Muscle of back (tissue), 11 donors: ENCODE measurements around the gene IMMP2L. TPM values are rescaled to one million over a fixed set of nuclear protein-coding genes. Genes with fewer than 3 reads are reported as not detected.
A peak's percentile ranks its signal among the peaks of the same experiment; 100 is the strongest.

Experiments used
- DNase-seq, 3 donors: peaks; one replicate each; pipeline versions ENCODE4 v3.0.0 to v3.0.0-alpha.2; 2013
- polyA plus RNA-seq, 10 donors: library from polyadenylated mRNA; unstranded; fragments of 120-200 nt; gene quantifications; one replicate each; pipeline ENCODE4 v1.2.1, GENCODE V29; 2013; ENCODE audit not compliant: insufficient read length in 10 of 10

IMMP2L gene
- polyA plus RNA-seq, 10 donors = 11.9 to 20.5 (median 15.2) TPM

DNA sequence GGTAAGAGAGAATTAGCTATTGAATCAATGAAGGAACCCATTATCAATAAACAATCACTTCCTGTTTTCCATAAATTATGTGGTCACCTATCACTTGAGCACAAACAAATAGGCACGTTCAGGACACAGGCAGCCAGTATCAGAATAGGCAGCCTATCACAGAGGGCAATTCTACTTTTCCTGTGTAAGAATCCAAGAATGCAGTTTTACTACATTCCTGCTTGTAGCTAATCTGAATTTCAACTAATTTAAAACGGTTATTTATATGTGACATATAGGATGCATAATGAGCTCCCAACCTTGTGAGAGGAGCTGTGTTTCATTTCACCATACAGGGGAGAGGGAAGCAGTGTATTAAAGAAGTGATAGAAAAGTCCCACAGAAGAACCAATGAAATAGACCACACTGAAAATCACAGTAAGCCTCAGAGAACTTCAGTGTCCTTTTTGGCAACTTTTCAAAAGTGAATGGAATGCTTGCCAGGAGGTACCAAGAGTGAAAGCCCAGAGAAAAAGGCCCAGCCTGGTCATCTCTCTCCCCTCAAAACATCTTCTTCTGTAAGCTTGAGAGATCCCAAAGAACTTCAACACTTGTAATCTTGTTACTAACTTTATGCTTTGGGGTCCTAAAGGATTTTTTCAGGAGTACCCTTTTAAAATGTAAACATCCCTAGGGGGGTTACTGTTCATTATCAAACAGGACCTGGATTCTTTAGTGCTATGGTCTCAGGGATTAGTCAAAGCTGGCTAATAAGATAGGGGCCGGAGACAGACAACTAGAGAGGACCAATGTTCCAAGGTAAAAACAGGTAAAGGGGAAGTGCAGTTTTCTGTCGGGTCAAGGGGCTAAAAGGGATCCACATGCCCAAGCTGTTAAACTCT is 1.3 kb downstream of the IMMP2L start:
- peak; percentile 10 to 27 (median 22) for DNase-seq

DNA sequence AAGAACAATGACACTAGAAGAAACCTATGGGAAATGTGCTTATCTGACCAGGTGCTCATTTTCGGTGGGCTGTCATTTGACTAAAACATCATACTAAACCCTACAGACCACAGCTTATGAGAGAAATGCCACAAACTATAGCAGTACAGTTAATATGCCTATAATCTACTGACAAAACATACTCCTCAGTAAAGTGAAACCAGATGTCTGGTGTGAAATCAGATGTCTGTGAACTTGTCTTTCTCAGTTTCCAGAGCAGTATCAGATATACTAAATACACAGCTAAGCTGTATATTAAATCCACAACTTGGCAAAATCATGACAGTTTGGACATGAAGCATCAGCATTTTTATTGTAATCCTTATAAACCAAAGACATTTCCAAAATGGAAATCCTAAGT is 3.3 kb downstream of the IMMP2L start:
- DNase-seq = peak; percentile 30 to 54 (median 41)

DNA sequence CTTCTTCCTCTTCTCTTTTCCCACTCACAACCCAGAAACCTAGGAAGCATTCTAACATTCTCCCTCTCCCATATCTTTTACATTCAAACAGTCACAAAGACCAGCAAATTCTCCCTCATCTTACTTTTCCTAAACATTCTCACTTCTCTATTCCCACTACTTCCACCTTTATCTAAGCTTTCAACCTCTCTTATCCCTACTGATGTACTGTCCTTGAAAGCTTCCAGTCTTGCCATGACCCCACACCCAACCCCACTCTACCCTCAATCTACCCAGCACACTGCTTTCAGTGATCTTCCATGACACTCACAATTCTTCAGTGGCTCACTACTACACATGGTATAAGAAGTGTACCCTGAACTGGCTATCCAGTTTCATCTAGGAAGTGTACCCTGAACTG is 5.3 kb downstream of the IMMP2L start:
- DNase-seq = no peak

DNA sequence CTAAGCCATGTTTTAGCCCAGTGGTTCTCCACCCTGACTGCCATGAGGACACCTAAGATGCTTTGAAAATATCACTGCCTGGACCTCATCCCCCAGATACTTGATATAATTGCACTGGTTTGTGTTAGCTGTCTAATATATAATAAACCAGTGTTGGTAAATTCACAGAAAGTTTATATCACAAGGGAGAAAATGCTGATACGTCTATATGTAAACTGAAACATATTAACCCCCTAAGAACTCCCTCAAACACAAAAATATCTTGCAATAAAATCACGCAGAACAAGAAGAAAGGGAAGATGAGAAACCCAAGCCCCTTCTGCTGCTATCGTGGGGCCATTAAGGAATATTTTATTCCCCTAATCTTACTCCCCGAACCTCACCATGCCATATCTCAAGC is 8.2 kb downstream of the IMMP2L start:
- no peak for DNase-seq

DNA sequence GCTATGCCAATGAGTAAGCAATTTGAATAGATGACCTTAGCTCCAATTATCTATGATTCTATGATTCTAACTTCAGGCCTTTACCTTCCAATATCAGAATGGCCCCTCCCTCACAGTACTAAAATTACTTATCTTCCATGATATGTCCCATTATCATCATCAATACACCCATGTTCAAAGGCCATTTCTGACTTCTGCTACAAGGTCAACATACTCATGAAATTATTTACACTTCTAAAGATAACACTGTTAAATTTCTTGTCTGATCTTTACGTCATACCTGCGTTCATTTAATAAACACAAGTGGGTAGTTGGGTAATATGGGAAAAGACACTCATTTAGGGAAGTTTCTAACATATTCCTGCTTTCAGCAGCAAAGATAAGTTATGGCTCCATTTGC is 21.2 kb downstream of the IMMP2L start:
- no peak for DNase-seq

DNA sequence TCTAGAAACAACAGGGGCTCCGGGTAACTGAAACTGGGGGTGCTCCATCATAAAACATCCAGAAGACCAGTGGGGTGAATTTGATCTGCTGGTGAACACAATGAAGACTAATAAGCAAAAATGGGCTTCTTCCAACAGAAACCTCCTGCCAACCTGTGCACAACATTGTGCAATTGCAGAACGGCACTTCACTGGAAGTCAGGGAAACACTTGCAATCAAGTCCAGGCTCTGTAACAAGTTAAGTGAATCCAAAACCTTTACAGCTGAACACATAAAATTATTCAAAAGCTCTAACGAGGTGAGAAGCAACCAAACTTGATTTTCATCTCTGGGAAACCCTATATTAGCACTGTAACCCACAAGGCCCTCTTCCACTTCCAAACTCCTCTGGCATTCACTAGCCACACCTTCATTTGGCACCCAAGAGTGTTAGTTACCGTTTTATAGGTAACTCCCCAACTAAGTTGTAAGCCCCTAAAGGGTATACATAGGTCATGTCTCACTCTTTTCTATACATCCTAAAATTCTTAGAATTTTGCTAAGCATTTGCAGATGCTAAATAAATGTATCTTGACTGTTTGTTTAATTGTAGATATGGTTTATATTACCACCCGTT is 22.0 kb downstream of the IMMP2L start:
- no peak for DNase-seq

DNA sequence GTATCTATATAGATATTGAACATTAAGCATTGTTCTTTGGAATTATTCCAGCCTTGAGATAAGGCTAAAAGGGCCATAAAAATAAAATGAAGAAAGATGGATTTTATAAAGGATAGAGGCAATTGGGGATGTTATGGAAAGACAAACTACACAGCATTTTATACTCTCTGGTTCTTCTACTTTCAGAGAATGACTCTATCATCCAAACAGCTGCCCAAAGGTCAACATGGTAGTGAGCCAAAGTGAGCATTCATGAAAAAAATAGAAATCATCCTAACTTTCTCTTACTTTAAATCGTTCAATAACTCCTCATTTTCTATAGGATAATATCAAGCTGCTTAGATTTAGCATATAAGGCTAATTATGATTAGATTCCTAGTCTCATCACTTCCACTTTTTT is 25.2 kb downstream of the IMMP2L start:
- DNase-seq = no peak

DNA sequence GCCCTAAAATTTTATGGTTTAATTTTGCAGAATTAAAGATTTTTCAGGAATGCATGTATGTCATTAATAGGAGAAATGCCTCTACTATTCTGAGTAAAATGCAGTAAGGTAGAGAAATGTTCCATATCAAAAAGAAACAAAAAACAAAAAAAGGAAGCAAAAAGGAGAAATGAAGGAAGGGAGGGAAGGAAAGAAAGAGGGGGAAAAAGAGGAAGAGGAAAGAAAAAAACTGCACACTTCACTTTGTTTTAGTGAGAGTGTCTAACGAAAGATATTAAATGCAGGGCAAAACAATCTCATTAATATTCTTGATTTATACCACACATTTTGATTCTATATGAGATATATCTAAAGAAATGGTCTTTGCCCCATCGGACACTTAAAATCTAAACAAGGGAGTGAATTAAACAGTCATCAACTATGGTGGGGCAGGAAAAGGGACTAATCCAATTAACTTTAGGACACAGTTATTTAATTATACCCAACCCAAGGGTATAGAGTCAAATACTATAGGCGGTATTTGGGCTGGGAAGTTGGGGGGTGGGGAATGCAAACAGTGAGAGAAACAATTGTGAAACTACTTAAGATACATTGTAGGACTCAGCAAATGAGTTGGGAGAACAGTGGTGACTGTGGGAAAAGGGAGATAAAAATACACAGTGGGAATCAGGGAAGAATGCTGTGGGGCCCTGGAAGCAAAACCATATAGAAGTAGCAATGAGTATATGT is 27.0 kb downstream of the IMMP2L start:
- DNase-seq = no peak

DNA sequence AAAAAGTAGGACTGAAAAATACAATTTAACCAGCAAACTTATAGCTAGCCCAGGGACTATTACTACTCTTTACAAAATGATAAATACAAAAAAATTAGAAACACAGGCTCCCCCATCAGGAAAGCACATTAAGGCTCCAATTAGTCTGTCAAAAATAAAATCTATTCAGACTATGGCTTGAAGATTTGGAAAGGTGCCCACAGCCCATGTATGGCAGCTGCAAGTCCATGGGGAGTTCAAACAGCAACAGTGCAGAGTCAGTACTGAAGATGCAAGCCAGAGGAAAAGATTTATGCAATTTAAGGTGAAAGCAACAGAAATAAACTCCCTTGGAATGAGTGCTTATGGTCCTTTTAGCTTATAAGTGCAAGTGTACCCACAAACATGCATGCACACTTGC is 29.7 kb downstream of the IMMP2L start:
- DNase-seq = peak; percentile 13 to 43 (median 15)

DNA sequence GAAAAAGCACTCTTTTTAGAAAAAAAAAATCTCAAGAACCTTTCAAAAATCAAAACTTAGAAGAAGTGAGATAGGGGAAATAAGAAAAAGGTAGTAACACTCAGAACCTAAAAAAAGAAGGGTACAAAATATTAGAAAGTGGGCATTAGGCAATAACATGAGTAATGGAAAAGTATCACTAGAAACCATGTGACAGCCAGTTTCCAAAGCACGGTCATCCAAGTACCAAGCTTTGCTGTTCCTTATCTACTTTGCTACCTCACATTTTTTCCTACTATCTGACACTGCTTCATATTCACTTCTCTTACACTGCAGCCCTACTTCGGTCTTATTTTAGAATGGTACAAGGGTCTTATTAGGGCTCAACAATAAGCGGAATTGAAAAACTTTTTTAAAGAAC is 30.3 kb downstream of the IMMP2L start:
- DNase-seq = no peak

DNA sequence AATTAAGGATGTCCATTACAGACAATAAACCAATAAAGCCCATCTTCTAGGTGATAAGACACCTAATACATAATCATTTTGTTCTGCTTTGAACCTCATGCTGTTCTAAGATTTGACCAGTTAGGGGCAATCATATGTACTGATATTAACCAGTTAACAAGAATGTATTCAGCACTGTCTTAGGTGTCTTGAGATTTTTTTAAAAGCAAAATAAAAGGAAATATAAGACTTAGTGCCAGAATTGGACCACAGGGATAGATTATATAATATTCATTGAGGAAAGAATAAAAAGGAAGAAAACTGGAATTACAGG is 32.0 kb downstream of the IMMP2L start:
- DNase-seq = no peak

DNA sequence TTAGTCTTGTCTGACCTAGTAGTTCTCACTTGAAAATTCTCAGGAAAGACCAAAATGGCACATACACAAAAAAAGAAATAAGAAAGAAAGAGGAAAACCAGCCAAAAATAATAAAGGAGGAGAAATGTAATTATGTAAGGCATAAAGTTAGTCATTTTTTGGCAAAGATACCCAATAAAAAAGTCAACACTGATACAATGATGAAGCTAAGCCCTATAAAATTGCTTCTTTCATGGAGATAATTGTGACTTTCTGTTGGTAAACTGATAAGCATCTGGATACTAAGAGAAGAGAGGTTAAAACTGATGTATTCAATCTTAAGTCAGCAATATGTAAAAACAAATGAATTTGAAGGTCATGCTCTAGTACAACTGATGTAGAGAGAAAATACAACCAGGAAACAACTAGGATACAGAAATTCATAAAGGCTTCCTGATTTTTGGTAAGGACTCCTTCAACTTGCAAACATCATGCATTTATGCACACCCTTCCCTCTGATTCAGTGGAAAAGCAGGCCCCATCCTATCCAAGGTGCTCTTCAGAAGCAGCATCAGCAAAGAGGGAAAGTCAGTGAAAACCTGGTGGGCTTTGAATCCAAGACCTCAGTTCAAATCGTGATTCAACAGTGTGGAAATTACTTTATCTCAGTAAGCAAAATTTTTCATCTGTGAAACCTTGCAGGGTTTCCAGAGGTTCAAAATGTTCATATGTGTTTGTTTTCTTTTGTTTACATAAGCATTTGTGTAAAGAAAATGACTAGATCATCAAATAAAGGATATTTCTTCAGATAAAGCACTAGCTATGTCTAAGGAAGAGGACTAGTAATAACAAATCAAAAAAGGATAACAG is 32.6 kb downstream of the IMMP2L start:
- DNase-seq = no peak

DNA sequence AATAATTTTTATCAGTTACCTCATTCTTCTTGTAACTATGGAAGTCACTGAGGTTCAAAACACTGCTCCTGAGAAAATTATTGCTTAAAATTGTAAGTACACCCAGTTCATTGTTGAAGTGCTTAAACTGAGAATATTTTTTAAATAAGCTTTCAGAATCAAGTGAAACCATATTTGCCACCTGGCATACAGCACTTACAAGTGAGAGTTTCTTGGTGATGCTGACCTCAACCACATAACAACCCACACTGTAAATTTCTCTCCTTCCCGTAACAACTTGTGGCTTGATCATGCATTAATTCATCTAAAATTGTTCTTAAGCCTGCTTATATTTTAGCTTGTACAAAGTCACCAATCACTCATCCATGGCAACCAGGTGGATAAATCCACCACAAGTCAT is 34.0 kb downstream of the IMMP2L start:
- DNase-seq = no peak

DNA sequence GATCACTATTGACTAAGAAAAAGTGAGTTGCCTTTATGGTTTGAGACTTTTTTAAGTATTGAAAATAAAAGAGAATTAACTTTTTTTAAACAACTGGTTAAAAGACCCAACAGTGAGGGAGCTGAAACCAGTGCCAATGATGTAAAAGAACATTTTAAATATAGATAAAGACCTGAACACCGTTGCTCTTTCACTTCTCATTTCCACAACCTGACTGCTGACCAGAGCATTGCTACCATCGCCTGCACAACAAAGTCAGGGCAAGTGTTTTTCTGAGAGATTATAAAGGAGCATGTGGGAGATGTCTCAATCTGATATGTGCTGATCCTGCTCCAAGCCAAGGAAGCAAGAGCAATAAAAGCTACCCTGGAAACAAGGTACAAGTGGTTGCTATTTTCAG is 34.7 kb downstream of the IMMP2L start:
- DNase-seq = no peak

DNA sequence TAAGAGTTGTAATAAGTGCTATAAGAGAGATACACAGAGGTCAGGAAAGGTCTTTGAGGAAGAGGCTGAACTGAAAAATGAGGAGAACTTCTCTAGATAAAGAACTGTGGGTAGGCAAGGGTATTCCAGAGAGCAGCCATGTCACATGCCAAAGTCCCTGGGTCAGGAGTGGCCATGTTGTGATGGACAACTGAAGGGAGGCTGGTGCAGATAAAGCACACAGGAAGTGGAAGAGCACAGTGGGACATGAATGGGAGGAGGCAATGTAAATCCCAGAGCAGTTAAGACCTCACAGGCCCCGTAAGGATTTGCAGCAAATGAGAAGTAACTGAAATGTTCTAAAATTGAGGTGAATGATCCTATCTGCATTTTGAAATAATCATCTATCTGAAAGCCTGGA is 37.2 kb downstream of the IMMP2L start:
- DNase-seq = no peak

DNA sequence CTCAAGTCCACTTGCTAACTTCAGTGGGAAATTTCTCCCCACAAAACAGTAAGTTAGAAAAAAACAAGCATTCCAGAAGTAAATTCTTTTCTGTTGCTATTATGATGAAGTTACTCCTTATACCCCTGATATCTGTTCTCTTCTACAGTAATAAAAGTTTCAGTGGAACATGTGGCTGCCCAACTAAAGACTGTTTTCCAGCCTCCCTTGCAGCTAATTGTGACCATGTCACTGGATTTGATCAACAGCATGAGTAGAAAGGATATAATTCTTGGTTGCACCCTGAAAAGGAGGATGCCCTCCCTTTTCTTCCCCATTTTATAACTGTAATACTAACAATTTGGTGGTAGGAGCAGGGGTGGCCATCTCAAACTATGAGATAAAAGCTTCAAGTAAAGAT is 40.6 kb downstream of the IMMP2L start:
- DNase-seq = no peak

DNA sequence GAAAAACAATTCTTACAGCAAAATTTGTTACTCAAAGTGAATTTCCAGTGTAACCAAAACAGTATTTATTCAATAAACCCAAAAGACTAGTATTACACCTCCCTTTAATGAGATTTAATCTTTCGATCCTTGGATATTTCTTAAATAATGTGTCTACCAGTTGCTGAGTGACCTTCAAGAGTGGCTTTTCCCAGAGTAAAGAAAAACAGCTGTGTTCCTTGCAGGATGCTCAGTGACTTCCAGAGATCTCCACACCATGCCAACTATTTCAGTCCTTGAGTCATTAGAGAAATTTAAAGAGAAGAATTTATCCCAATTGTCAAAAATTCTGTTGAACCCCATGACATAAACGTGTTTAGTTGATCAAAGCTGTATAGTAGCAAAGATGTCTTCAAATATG is 44.0 kb downstream of the IMMP2L start:
- DNase-seq = peak in 1 of 3 donors; percentile 12

DNA sequence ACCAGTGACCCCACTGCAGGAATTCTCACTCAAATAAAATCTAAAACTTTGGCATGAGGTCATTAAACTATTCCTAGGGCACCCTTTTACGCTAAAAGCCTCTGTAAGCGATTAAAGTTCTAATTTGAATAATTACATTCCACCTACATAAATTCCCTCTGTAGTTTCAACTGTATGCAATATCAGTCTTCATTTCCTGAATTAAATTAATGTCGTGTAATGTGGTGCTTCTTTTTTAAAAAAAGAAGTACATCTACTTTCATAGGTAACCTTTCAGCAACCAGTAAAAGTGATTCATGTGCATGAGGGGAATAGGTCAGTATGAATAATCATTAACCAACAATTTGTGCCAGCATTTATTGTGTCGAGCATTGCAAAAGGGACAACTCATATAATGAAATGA is 44.7 kb downstream of the IMMP2L start:
- DNase-seq = no peak

DNA sequence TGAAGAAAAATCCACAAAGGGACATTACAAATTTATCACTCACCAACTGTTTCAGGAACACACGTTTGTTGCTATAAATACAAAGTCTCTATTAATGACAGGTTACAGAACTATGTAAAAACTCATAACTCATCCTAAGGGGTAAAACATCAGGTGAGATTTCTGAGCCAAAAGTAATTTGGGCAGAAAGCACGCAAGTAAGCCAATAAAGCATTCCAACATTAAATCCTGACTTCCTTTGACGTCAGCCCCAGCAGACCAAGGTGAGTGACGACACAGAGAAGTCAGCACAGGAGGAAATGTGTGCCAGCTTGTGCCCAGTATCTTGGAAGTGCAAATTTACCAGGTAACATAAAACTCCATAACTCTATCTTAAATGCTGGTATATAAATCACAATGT is 45.7 kb downstream of the IMMP2L start:
- DNase-seq = no peak

DNA sequence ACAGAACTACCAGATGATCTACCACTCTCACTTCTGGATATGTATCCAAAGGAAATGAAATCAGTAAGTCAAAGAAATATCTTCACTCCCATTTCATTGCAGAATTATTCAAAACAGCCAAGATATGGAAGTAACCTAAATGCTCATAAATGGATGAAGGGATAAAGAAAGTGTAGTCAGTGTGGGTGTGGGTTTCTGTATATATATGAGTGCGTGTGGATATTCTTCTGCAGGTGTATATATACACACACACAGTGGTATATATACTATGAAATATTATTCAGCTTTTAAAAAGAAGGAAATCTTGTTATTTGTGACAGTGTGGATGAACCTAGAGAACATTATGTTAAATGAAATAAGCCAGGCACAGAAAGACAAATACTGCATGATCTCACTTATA is 48.7 kb downstream of the IMMP2L start:
- no peak for DNase-seq

DNA sequence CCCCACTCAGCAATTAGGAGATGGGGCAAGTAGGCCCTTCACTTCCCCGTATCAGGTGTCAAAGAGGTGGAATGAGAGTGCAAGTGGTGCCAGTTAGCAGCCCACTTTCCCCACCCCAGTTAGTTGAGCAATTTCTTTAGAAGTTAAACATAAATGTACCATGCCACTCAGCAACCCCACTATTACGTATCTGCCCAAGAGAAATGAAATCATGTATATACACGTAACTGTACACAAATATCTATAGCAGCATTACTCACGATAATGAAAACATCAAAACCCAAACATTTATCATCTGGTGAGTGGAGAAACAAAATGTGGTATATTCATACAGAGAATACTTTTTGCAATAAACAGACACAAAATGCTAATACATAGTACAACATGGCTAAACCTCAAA is 50.4 kb downstream of the IMMP2L start:
- DNase-seq = no peak
